Stomach (tissue), 4 donors: ENCODE data around the gene COL4A1.
A peak's percentile ranks its signal among the peaks of the same experiment; 100 is the strongest.

ENCODE experiments used
- EP300 ChIP-seq: sonication (generic); formaldehyde crosslinking; IDR thresholded peaks from one replicate; pipeline ENCODE4 v1.6.1; 2017; ENCODE audit warnings: antibody characterized with exemption
- POLR2A ChIP-seq, 4 donors: fragments of 450-650 bp; IDR thresholded peaks; one replicate each; pipeline ENCODE4 v1.6.1; 2016; ENCODE audit warnings: antibody characterized with exemption in 4 of 4, control low read depth in 2 of 4, mild to moderate bottlenecking in 1 of 4, moderate library complexity in 1 of 4
- POLR2AphosphoS5 ChIP-seq, 3 donors: sonication (generic); formaldehyde crosslinking; IDR thresholded peaks; one replicate each; pipeline ENCODE4 v1.6.1; 2016; ENCODE audit warnings: antibody characterized with exemption in 3 of 3
- TF ChIP-seq, protein P1 (sequence below), 7 experiments: fragments of 450-650 bp in 4 of 7; fragments of 200-600 bp in 3 of 7; sonication (generic) in 3 of 7; IDR thresholded peaks; one replicate each; pipeline ENCODE4 v1.5.1; 2016 to 2019; ENCODE audit warnings: antibody characterized with exemption in 7 of 7, control low read depth in 2 of 7, mild to moderate bottlenecking in 1 of 7

GRCh38 chr13:110116072-110116487, 190.9 kb downstream of the COL4A1 start:
- no peak for TF ChIP-seq EP300
- TF ChIP-seq POLR2AphosphoS5 (IDR thresholded peaks at IDR 0.05), result no peak
- TF ChIP-seq, protein P1, sequence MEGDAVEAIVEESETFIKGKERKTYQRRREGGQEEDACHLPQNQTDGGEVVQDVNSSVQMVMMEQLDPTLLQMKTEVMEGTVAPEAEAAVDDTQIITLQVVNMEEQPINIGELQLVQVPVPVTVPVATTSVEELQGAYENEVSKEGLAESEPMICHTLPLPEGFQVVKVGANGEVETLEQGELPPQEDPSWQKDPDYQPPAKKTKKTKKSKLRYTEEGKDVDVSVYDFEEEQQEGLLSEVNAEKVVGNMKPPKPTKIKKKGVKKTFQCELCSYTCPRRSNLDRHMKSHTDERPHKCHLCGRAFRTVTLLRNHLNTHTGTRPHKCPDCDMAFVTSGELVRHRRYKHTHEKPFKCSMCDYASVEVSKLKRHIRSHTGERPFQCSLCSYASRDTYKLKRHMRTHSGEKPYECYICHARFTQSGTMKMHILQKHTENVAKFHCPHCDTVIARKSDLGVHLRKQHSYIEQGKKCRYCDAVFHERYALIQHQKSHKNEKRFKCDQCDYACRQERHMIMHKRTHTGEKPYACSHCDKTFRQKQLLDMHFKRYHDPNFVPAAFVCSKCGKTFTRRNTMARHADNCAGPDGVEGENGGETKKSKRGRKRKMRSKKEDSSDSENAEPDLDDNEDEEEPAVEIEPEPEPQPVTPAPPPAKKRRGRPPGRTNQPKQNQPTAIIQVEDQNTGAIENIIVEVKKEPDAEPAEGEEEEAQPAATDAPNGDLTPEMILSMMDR (IDR thresholded peaks at IDR 0.05), result peak in 5 of 7 experiments; percentile 58 to 77 (median 68)
- TF ChIP-seq POLR2A (IDR thresholded peaks at IDR 0.05), result no peak
